Pancreas (tissue), 10 donors: ENCODE results near the gene PIP4K2A. TPM values are rescaled to one million over a fixed set of nuclear protein-coding genes. Genes with fewer than 3 reads are reported as not detected.

ENCODE experiments used
- ATAC-seq, 4 donors: fragments of 200-7000 bp; cut with Tn5 transposase; one replicate each; pipeline versions ENCODE4 v1.8.0 to v1.9.1; 2020; ENCODE audit warnings: mild to moderate bottlenecking in 4 of 4, moderate library complexity in 4 of 4
- DNase-seq, 6 donors: peaks; one replicate each; pipeline ENCODE4 v3.0.0-alpha.2; 2020
- FAIRE-seq: peaks from 2 replicates; lab custom pipeline; 2012; peaks lifted over from hg19 to GRCh38; lab: Jason Lieb, UNC
- H3K27ac ChIP-seq, 4 donors: fragments of 200-600 bp; sonication (generic); 1 replicate in 3 of 4; 2 replicates in 1 of 4; pipeline versions ENCODE4 v1.5.0 to v1.8.0; 2020
- H3K27me3 ChIP-seq, 4 donors: fragments of 200-600 bp; one replicate each; pipeline ENCODE4 v1.8.0; 2021
- H3K36me3 ChIP-seq, 3 donors: fragments of 200-600 bp; sonication (generic) in 1 of 3; one replicate each; pipeline versions ENCODE4 v1.5.0 to v1.8.0; 2020 to 2021
- H3K4me1 ChIP-seq, 3 donors: fragments of 200-600 bp; one replicate each; pipeline ENCODE4 v1.8.0; 2021
- H3K4me3 ChIP-seq, 4 donors: fragments of 200-600 bp; sonication (generic) in 2 of 4; one replicate each; pipeline versions ENCODE4 v1.5.0 to v1.8.0; 2020 to 2021
- H3K9me3 ChIP-seq, 4 donors: fragments of 200-600 bp; one replicate each; pipeline ENCODE4 v1.8.0; 2021
- CTCF ChIP-seq, 4 donors: fragments of 200-600 bp; sonication (generic) in 3 of 4; IDR thresholded peaks; one replicate each; pipeline versions ENCODE4 v1.5.0 to v1.8.0; 2021; ENCODE audit warnings: antibody characterized with exemption in 4 of 4
- WGBS, 2 donors: extraction: QIAGEN DNeasy Blood & Tissue Kit; methylation state at CpG; one replicate each; pipeline ENCODE4 v1.1.7; 2013; 5-methylcytosine and 5-hydroxymethylcytosine counted together
- intact Hi-C, 3 donors: fragments of 100-400 bp; cut with DNase I; formaldehyde crosslinking; loops; one replicate each; pipeline versions ENCODE4 v1.11.1 to v1.14.2; 2022
- polyA plus RNA-seq, 2 donors: library from polyadenylated mRNA; stranded (reverse); fragments of 200-250 nt; gene quantifications; one replicate each; pipeline ENCODE4 v1.2.3, GENCODE V29; 2013
- total RNA-seq, 6 donors: library from RNA; stranded (reverse); fragmentation: NEBNext Ultra II Directional in 4 of 6; extraction: Animal tissue kit (Norgen Biotek cat#: 25700) in 4 of 6; gene quantifications; one replicate each; pipeline versions ENCODE4 v1.2.1 to v1.2.4, GENCODE V29; 2021 to 2023
- donor health status: healthy with polysubstance abuse.
- donor health status: DM: no; HTN: no; CAD: no; lungs with moderate emphysema.
- donor health status: DM: no; HTN: no; CAD: no.
- donor health status: control.
- donor health status: control.
- donor health status: Bipolar disorder and iron deficiency.
- donor health status: DM: yes; HTN: yes; CAD: no.
- donor health status: DM: no; HTN: no; CAD: no.
- donor health status: DM: no; HTN: no; CAD: no.
- donor health status: DM: yes; HTN: yes; CAD: no.

Gene PIP4K2A
- total and polyA plus RNA-seq, 8 donors, result 3.6 to 17.8 (median 6.7) TPM

- H3K4me3 ChIP-seq, result no peak overlapping the region
- 82 to 88% methylated on average over 3 of the region's 3 CpGs for WGBS, 2 donors
- no peaks in the 10 kb centered on the region for H3K27me3 ChIP-seq
- intact Hi-C loops, result no loop called here
- TF ChIP-seq CTCF (IDR thresholded peaks at IDR 0.05), result no peak
- no peak for DNase-seq
- H3K36me3 ChIP-seq, result no peaks in the 10 kb centered on the region
- H3K4me1 ChIP-seq, result no peaks in the 10 kb centered on the region
- H3K9me3 ChIP-seq, result no peaks in the 10 kb centered on the region
- ATAC-seq, result peak in 1 of 4 donors; percentile 30
- no peak overlapping the region for H3K27ac ChIP-seq
- no peak for FAIRE-seq
Observed at GRCh38 chr10:22674573-22674930, 39.8 kb downstream of the PIP4K2A start.

GRCh38 chr10:22673785-22674572 lies 40.4 kb downstream of the PIP4K2A start:
- no peak for ATAC-seq
- TF ChIP-seq CTCF (IDR thresholded peaks at IDR 0.05), result no peak
- 86 to 89% methylated on average over 2 of the region's 2 CpGs for WGBS, 2 donors
- no peak overlapping the region for H3K4me3 ChIP-seq
- no peak for DNase-seq
- intact Hi-C loops, result no loop called here
- H3K9me3 ChIP-seq, result no peaks in the 10 kb centered on the region
- H3K36me3 ChIP-seq, result no peaks in the 10 kb centered on the region
- H3K27me3 ChIP-seq, result no peaks in the 10 kb centered on the region
- H3K27ac ChIP-seq, result no peak overlapping the region
- FAIRE-seq, result no peak
- no peaks in the 10 kb centered on the region for H3K4me1 ChIP-seq

GRCh38 chr10:22673091-22673392 lies 41.3 kb downstream of the PIP4K2A start:
- DNase-seq (no peak), ATAC-seq (no peak), FAIRE-seq (no peak)
- Histone ChIP-seq H3K9me3 (no peaks in the 10 kb centered on the region), H3K36me3 (no peaks in the 10 kb centered on the region), H3K27ac (no peak overlapping the region), H3K27me3 (no peaks in the 10 kb centered on the region), H3K4me1 (no peaks in the 10 kb centered on the region), H3K4me3 (no peak overlapping the region)
- intact Hi-C loops, result no loop called here
- 97 to 100% methylated on average over 1 of the region's 1 CpG for WGBS, 2 donors
- no peak for TF ChIP-seq CTCF (IDR thresholded peaks at IDR 0.05)

- ATAC-seq, result no peak
- intact Hi-C loops, result no loop called here
Observed at GRCh38 chr10:22672319-22673090, 41.9 kb downstream of the PIP4K2A start.

More at GRCh38 chr10:22672319-22673090, 41.9 kb downstream of the PIP4K2A start:
- no peaks in the 10 kb centered on the region for H3K4me1 ChIP-seq
- H3K36me3 ChIP-seq, result no peaks in the 10 kb centered on the region
- no peak overlapping the region for H3K4me3 ChIP-seq
- no peaks in the 10 kb centered on the region for H3K27me3 ChIP-seq
- no peak overlapping the region for H3K27ac ChIP-seq
- FAIRE-seq, result no peak
- WGBS, 2 donors, result 76 to 79% methylated on average over 7 of the region's 7 CpGs
- no peaks in the 10 kb centered on the region for H3K9me3 ChIP-seq
- no peak for DNase-seq
- no peak for TF ChIP-seq CTCF (IDR thresholded peaks at IDR 0.05)
